B cell (primary cell): ENCODE data around the gene AHDC1. TPM values are rescaled to one million over a fixed set of nuclear protein-coding genes. Genes with fewer than 3 reads are reported as not detected.

Experiments
- ATAC-seq: fragments of 200-7000 bp; cut with Tn5 transposase; one replicate; pipeline ENCODE4 v1.10.0; 2021; ENCODE audit warnings: low read depth, mild to moderate bottlenecking, moderate number of reproducible peaks, moderate library complexity
- CTCF ChIA-PET: fragments of 350-600 bp; sonication (Branson Sonifier 250); formaldehyde crosslinking; loops from one replicate; lab custom pipeline; 2021; ENCODE audit warnings: antibody characterized with exemption, inconsistent platforms; lab: Charles Lee
- POLR2A ChIA-PET: fragments of 350-600 bp; sonication (Branson Sonifier 250); formaldehyde crosslinking; loops from one replicate; lab custom pipeline; 2021; ENCODE audit warnings: antibody characterized with exemption; lab: Charles Lee
- DNase-seq: peaks from one replicate; pipeline ENCODE4 v3.0.0; 2013
- H2AFZ ChIP-seq: 2 replicates; pipeline ENCODE4 v1.6.1; 2012; ENCODE audit warnings: mild to moderate bottlenecking, low read depth, low read length; ENCODE audit not compliant: insufficient read depth, poor library complexity, severe bottlenecking
- H3K27ac ChIP-seq, 2 donors: 1 replicate in 1 of 2; 2 replicates in 1 of 2; pipeline ENCODE4 v1.5.1; 2012 to 2013; ENCODE audit warnings: low read length in 2 of 2, mild to moderate bottlenecking in 2 of 2, moderate library complexity in 1 of 2
- H3K27me3 ChIP-seq, 4 experiments: fragments of 200-600 bp in 1 of 4; sonication (generic) in 1 of 4; replicated peaks in 1 of 4; 1 replicate in 2 of 4; 2 replicates in 2 of 4; pipeline versions ENCODE4 v1.6.1 to v1.7.0; 2013 to 2016; ENCODE audit warnings: low read length in 3 of 4, mild to moderate bottlenecking in 2 of 4, mixed read lengths in 1 of 4, moderate library complexity in 1 of 4; ENCODE audit not compliant: insufficient read depth in 4 of 4, control insufficient read depth in 3 of 4; ENCODE audit errors: control extremely low read depth in 1 of 4
- H3K36me3 ChIP-seq, 2 experiments: replicated peaks in 1 of 2; 1 replicate in 1 of 2; 2 replicates in 1 of 2; pipeline versions ENCODE4 v1.6.1 to v1.7.1; 2013; ENCODE audit warnings: low read length in 1 of 2; ENCODE audit not compliant: insufficient read depth in 2 of 2, control insufficient read depth in 1 of 2; ENCODE audit errors: control extremely low read depth in 1 of 2, extremely low read depth in 1 of 2
- H3K4me1 ChIP-seq, 2 donors: fragments of 200-600 bp in 1 of 2; sonication (generic) in 1 of 2; 1 replicate in 1 of 2; 2 replicates in 1 of 2; pipeline versions ENCODE4 v1.5.1 to v1.6.1; 2013 to 2017; ENCODE audit warnings: low read length in 2 of 2; ENCODE audit not compliant: control insufficient read depth in 2 of 2, insufficient read depth in 2 of 2
- H3K4me2 ChIP-seq: replicated peaks from 2 replicates; pipeline ENCODE3; 2012; ENCODE audit warnings: mild to moderate bottlenecking, low read depth, low read length; ENCODE audit not compliant: poor library complexity, severe bottlenecking
- H3K4me3 ChIP-seq, 5 experiments: fragments of 200-600 bp in 1 of 5; sonication (generic) in 1 of 5; 1 replicate in 3 of 5; 2 replicates in 2 of 5; pipeline versions ENCODE4 v1.5.1 to v1.7.0; 2011 to 2016; ENCODE audit warnings: low read length in 4 of 5, mild to moderate bottlenecking in 4 of 5, low read depth in 2 of 5, control low read depth in 1 of 5, moderate library complexity in 1 of 5; ENCODE audit not compliant: insufficient read depth in 1 of 5; ENCODE audit errors: control extremely low read depth in 1 of 5, extremely low read depth in 1 of 5
- H3K79me2 ChIP-seq: fragments of 200-600 bp; sonication (generic); one replicate; pipeline ENCODE4 v1.6.0; 2016; ENCODE audit warnings: low read length; ENCODE audit not compliant: control insufficient read depth, insufficient read depth
- H3K9ac ChIP-seq: fragments of 200-600 bp; sonication (generic); 2 replicates; pipeline ENCODE4 v1.6.1; 2017; ENCODE audit warnings: mild to moderate bottlenecking, low read length, moderate library complexity
- H3K9me3 ChIP-seq, 3 donors: one replicate each; pipeline versions ENCODE4 v1.6.1 to v1.7.1; 2013; ENCODE audit warnings: low read length in 2 of 3; ENCODE audit not compliant: control insufficient read depth in 2 of 3, insufficient read depth in 1 of 3; ENCODE audit errors: control extremely low read depth in 1 of 3
- H4K20me1 ChIP-seq: 2 replicates; pipeline ENCODE4 v1.6.0; 2012; ENCODE audit warnings: mild to moderate bottlenecking, low read length; ENCODE audit not compliant: insufficient read depth, control insufficient read depth, poor library complexity, severe bottlenecking
- H3K27ac Mint-ChIP-seq: one replicate; pipeline ENCODE4 v1.8.0; 2021; ENCODE audit warnings: mixed read lengths
- H3K27me3 Mint-ChIP-seq: one replicate; pipeline ENCODE4 v1.8.0; 2021; ENCODE audit warnings: mixed read lengths
- H3K4me1 Mint-ChIP-seq: one replicate; pipeline ENCODE4 v1.8.0; 2021; ENCODE audit warnings: mixed read lengths
- H3K4me3 Mint-ChIP-seq: one replicate; pipeline ENCODE4 v1.8.0; 2021; ENCODE audit warnings: mixed read lengths
- H3K9me3 Mint-ChIP-seq: one replicate; pipeline ENCODE4 v1.8.0; 2022; ENCODE audit warnings: mixed read lengths; ENCODE audit not compliant: insufficient read depth
- CTCF ChIP-seq: fragments of 200-600 bp; IDR thresholded peaks from one replicate; pipeline ENCODE4 v1.8.0; 2022; ENCODE audit warnings: antibody characterized with exemption, mild to moderate bottlenecking
- EZH2 ChIP-seq: IDR thresholded peaks from 2 replicates; pipeline ENCODE4 v1.6.1; 2012; ENCODE audit warnings: borderline replicate concordance, low read depth, mild to moderate bottlenecking, moderate library complexity, low read length; ENCODE audit not compliant: insufficient read depth, poor library complexity, severe bottlenecking
- WGBS: methylation state at CpG from one replicate; pipeline ENCODE4 v1.1.5; 2013; ENCODE audit warnings: missing lambda C conversion rate; ENCODE audit not compliant: insufficient coverage; 5-methylcytosine and 5-hydroxymethylcytosine counted together
- intact Hi-C: fragments of 100-400 bp; cut with micrococcal nuclease; formaldehyde crosslinking; loops from one replicate; pipeline ENCODE4 v1.10.0; 2022
- polyA plus RNA-seq: library from polyadenylated mRNA; depleted of rRNA; stranded (reverse); fragments of >200 nt; gene quantifications from 2 replicates; pipeline ENCODE4 v1.2.3, GENCODE V29; 2012
- total RNA-seq, 2 donors: library from RNA; stranded (reverse); fragments of 120-200 nt in 1 of 2; gene quantifications; 1 replicate in 1 of 2; 2 replicates in 1 of 2; pipeline versions ENCODE4 v1.2.3 to v1.2.4, GENCODE V29; 2013 to 2022

Gene AHDC1
- total and polyA plus RNA-seq, 2 donors (not counting 1 experiment from before 2014, with no cell fraction given), result 6.2 to 32.0 TPM

- ChIA-PET CTCF (interaction anchor here (1.1 to 2.6 kb wide), 4 partner anchors 10 to 28 kb away, joined by 3 to 7 read pairs (median 7); no protein-coding TSS in a partner anchor), POLR2A (interaction anchor here (0.7 to 1.4 kb wide), 7 partner anchors 10 to 657 kb away, joined by 3 to 5 read pairs (median 5); partner anchors contain the start of gene WASF2)
- Mint-ChIP-seq H3K27me3 (no peaks in the 10 kb centered on the region), H3K27ac (peak overlapping the region; percentile 94), H3K4me1 (peaks cover 73% of the 10 kb centered on the region), H3K4me3 (peak overlapping the region; percentile 88), H3K9me3 (no peaks in the 10 kb centered on the region)
- no peaks in the 10 kb centered on the region for H3K36me3 ChIP-seq
- peak overlapping the region in 4 of 5 experiments; percentile 68 to 78 (median 72) for H3K4me3 ChIP-seq
- peak overlapping the region; percentile 77 for H3K9ac ChIP-seq
- DNase-seq (peak; percentile 41), ATAC-seq (no peak)
- H3K4me2 ChIP-seq, result peak overlapping the region; percentile 95
- H3K79me2 ChIP-seq, result peaks cover 12% of the 10 kb centered on the region
- intact Hi-C loops, result loop anchor here (1.0 to 2.0 kb wide), 2 partner anchors 9 to 27 kb away; no protein-coding TSS in a partner anchor
- H2AFZ ChIP-seq, result peak overlapping the region; percentile 74
- TF ChIP-seq CTCF, result no peak
- no peak for TF ChIP-seq EZH2
- peak overlapping the region; percentile 90 for H3K27ac ChIP-seq
- no peaks in the 10 kb centered on the region for H3K27me3 ChIP-seq
- no peaks in the 10 kb centered on the region for H4K20me1 ChIP-seq
- peaks cover 61 to 84% of the 10 kb centered on the region in 2 donors for H3K4me1 ChIP-seq
- H3K9me3 ChIP-seq, result peaks cover 0 to 8% (median 0%) of the 10 kb centered on the region in 3 donors
- 82% methylated on average over 4 of the region's 11 CpGs for WGBS
These were observed 31.6 kb upstream of the AHDC1 start for GRCh38 chr1:27635396-27636142.
